ENCODE data around the gene ATRNL1.
"Not testable (repeated sequence)": the region's sequence is repeated elsewhere in the genome, so short reads cannot be mapped to it uniquely, and the experiment has no call there.

ATRNL1 gene

GRCh38 chr10:115355162-115355760, 262.1 kb downstream of the ATRNL1 start:
- H3K36me3 ChIP-seq (ENCODE audit: insufficient read depth, low read length): no peaks in the 10 kb centered on the region
- peak; percentile 72 for ATAC-seq (ENCODE audit: insufficient read depth, low read depth)
- no peaks in the 10 kb centered on the region for H3K79me2 ChIP-seq (ENCODE audit: insufficient read depth, low read length)
- H3K4me1 ChIP-seq (ENCODE audit: insufficient read depth, low read length): no peaks in the 10 kb centered on the region
- no peak overlapping the region for H3K4me2 ChIP-seq (ENCODE audit: insufficient read depth, low read length)
- TF ChIP-seq EZH2 (IDR thresholded peaks at IDR 0.05; ENCODE audit: borderline replicate concordance, low read depth, low read length, severe bottlenecking) (no peak), CTCF (IDR thresholded peaks at IDR 0.05; ENCODE audit: borderline replicate concordance, extremely low read depth, low read length, poor library complexity, severe bottlenecking) (peak; percentile 77)
- DNase-seq: peak; percentile 48
- H3K9ac ChIP-seq (ENCODE audit: low read depth, low read length): no peak overlapping the region
- no peaks in the 10 kb centered on the region for H4K20me1 ChIP-seq (ENCODE audit: insufficient read depth, low read length)
- no peak overlapping the region for H3K4me3 ChIP-seq (ENCODE audit: low read depth in 1 of 2, low read length in 2 of 2)
- H2AFZ ChIP-seq (ENCODE audit: low read depth, low read length): no peak overlapping the region
- no peaks in the 10 kb centered on the region for H3K27me3 ChIP-seq (ENCODE audit: insufficient read depth, low read length, poor library complexity)
- H3K27ac ChIP-seq (ENCODE audit: low read length): no peak overlapping the region
- no peaks in the 10 kb centered on the region for H3K9me3 ChIP-seq (ENCODE audit: insufficient read depth, low read length, severe bottlenecking)

- not testable (repeated sequence) for H3K9ac ChIP-seq (ENCODE audit: low read depth, low read length); H3K9me3 ChIP-seq (ENCODE audit: insufficient read depth, low read length, severe bottlenecking); H3K4me3 ChIP-seq (ENCODE audit: low read depth in 1 of 2, low read length in 2 of 2); H3K27me3 ChIP-seq (ENCODE audit: insufficient read depth, low read length, poor library complexity); H3K36me3 ChIP-seq (ENCODE audit: insufficient read depth, low read length); H3K4me1 ChIP-seq (ENCODE audit: insufficient read depth, low read length); ATAC-seq (ENCODE audit: insufficient read depth, low read depth); H3K4me2 ChIP-seq (ENCODE audit: insufficient read depth, low read length); H3K79me2 ChIP-seq (ENCODE audit: insufficient read depth, low read length); H2AFZ ChIP-seq (ENCODE audit: low read depth, low read length); H3K27ac ChIP-seq (ENCODE audit: low read length); DNase-seq; H4K20me1 ChIP-seq (ENCODE audit: insufficient read depth, low read length)
Observed at GRCh38 chr10:115367920-115368319, 274.8 kb downstream of the ATRNL1 start.

GRCh38 chr10:115379064-115379463, 285.9 kb downstream of the ATRNL1 start:
- no peak for DNase-seq
- H3K36me3 ChIP-seq (ENCODE audit: insufficient read depth, low read length): no peaks in the 10 kb centered on the region

GRCh38 chr10:115384665-115385064, 291.5 kb downstream of the ATRNL1 start:
- Histone ChIP-seq H3K9ac (ENCODE audit: low read depth, low read length) (no peak overlapping the region), H2AFZ (ENCODE audit: low read depth, low read length) (no peak overlapping the region)
- DNase-seq: no peak

More at GRCh38 chr10:115379064-115379463, 285.9 kb downstream of the ATRNL1 start:
- Histone ChIP-seq H3K9ac (ENCODE audit: low read depth, low read length) (no peak overlapping the region), H3K27ac (ENCODE audit: low read length) (no peak overlapping the region), H2AFZ (ENCODE audit: low read depth, low read length) (no peak overlapping the region), H3K9me3 (ENCODE audit: insufficient read depth, low read length, severe bottlenecking) (no peaks in the 10 kb centered on the region), H3K4me3 (ENCODE audit: low read depth in 1 of 2, low read length in 2 of 2) (no peak overlapping the region), H4K20me1 (ENCODE audit: insufficient read depth, low read length) (no peaks in the 10 kb centered on the region), H3K79me2 (ENCODE audit: insufficient read depth, low read length) (no peaks in the 10 kb centered on the region), H3K27me3 (ENCODE audit: insufficient read depth, low read length, poor library complexity) (no peaks in the 10 kb centered on the region), H3K4me2 (ENCODE audit: insufficient read depth, low read length) (no peak overlapping the region), H3K4me1 (ENCODE audit: insufficient read depth, low read length) (no peaks in the 10 kb centered on the region)
- ATAC-seq (ENCODE audit: insufficient read depth, low read depth): no peak
- TF ChIP-seq EZH2 (IDR thresholded peaks at IDR 0.05; ENCODE audit: borderline replicate concordance, low read depth, low read length, severe bottlenecking) (no peak), CTCF (IDR thresholded peaks at IDR 0.05; ENCODE audit: borderline replicate concordance, extremely low read depth, low read length, poor library complexity, severe bottlenecking) (no peak)

More at GRCh38 chr10:115384665-115385064, 291.5 kb downstream of the ATRNL1 start:
- Histone ChIP-seq H3K79me2 (ENCODE audit: insufficient read depth, low read length) (no peaks in the 10 kb centered on the region), H3K4me3 (ENCODE audit: low read depth in 1 of 2, low read length in 2 of 2) (no peak overlapping the region), H3K4me1 (ENCODE audit: insufficient read depth, low read length) (no peaks in the 10 kb centered on the region), H4K20me1 (ENCODE audit: insufficient read depth, low read length) (no peaks in the 10 kb centered on the region), H3K9me3 (ENCODE audit: insufficient read depth, low read length, severe bottlenecking) (no peaks in the 10 kb centered on the region), H3K36me3 (ENCODE audit: insufficient read depth, low read length) (no peaks in the 10 kb centered on the region), H3K4me2 (ENCODE audit: insufficient read depth, low read length) (no peak overlapping the region), H3K27me3 (ENCODE audit: insufficient read depth, low read length, poor library complexity) (no peaks in the 10 kb centered on the region), H3K27ac (ENCODE audit: low read length) (no peak overlapping the region)
- no peak for ATAC-seq (ENCODE audit: insufficient read depth, low read depth)
- TF ChIP-seq CTCF (IDR thresholded peaks at IDR 0.05; ENCODE audit: borderline replicate concordance, extremely low read depth, low read length, poor library complexity, severe bottlenecking) (no peak), EZH2 (IDR thresholded peaks at IDR 0.05; ENCODE audit: borderline replicate concordance, low read depth, low read length, severe bottlenecking) (no peak)
